PC-3 (cell line): ENCODE data around the gene RCAN1. TPM values are rescaled to one million over a fixed set of nuclear protein-coding genes. Genes with fewer than 3 reads are reported as not detected.
A peak's percentile ranks its signal among the peaks of the same experiment; 100 is the strongest.

Experiments used
- ATAC-seq: fragments of 200-7000 bp; cut with Tn5 transposase; 2 replicates; pipeline ENCODE4 v1.9.1; 2020; ENCODE audit warnings: mild to moderate bottlenecking, moderate library complexity
- BruUV-seq: library from RNA; stranded (reverse); fragments of 400-500 nt; replicated peaks from 2 replicates; lab custom pipeline; 2021; lab: Mats Ljungman, UMichigan
- CTCF ChIA-PET: fragments of 300-600 bp; sonication (Branson Sonifier 250); formaldehyde crosslinking; loops from one replicate; lab custom pipeline; 2022; ENCODE audit warnings: antibody characterized with exemption; lab: Charles Lee
- POLR2A ChIA-PET: fragments of 300-600 bp; sonication (Branson Sonifier 250); formaldehyde crosslinking; loops from one replicate; lab custom pipeline; 2022; ENCODE audit warnings: antibody characterized with exemption; ENCODE audit not compliant: unreplicated experiment; lab: Charles Lee
- DNase-seq: peaks from one replicate; pipeline ENCODE4 v3.0.0-alpha.2; 2015
- H2AFZ ChIP-seq: fragments of 300-600 bp; sonication (generic); 2 replicates; pipeline ENCODE4 v1.6.0; 2016; ENCODE audit warnings: antibody characterized with exemption, low read length
- H3F3A ChIP-seq: fragments of 300-600 bp; sonication (generic); one replicate; pipeline ENCODE4 v1.6.0; 2017; ENCODE audit warnings: antibody characterized with exemption, low read length, control low read depth, mild to moderate bottlenecking; ENCODE audit not compliant: unreplicated experiment
- H3K27ac ChIP-seq: fragments of 300-600 bp; sonication (generic); 2 replicates; pipeline ENCODE4 v1.5.1; 2016; ENCODE audit warnings: mild to moderate bottlenecking, low read length
- H3K27me3 ChIP-seq: fragments of 300-600 bp; sonication (generic); 2 replicates; pipeline ENCODE4 v1.6.1; 2016; ENCODE audit warnings: low read length, mixed read lengths
- H3K36me3 ChIP-seq: fragments of 300-600 bp; sonication (generic); 2 replicates; pipeline ENCODE4 v1.6.1; 2016; ENCODE audit warnings: low read depth, mixed run types, low read length, mixed read lengths
- H3K4me1 ChIP-seq: fragments of 300-600 bp; sonication (generic); 2 replicates; pipeline ENCODE4 v1.5.1; 2016; ENCODE audit warnings: low read length; ENCODE audit not compliant: insufficient read depth
- H3K4me2 ChIP-seq: fragments of 300-600 bp; sonication (generic); 2 replicates; pipeline ENCODE4 v1.6.0; 2016; ENCODE audit warnings: low read length
- H3K4me3 ChIP-seq: fragments of 300-600 bp; sonication (generic); 2 replicates; pipeline ENCODE4 v1.5.1; 2016; ENCODE audit warnings: mild to moderate bottlenecking, low read length, mixed read lengths
- H3K79me2 ChIP-seq: fragments of 300-600 bp; sonication (generic); 2 replicates; pipeline ENCODE4 v1.6.1; 2017; ENCODE audit warnings: low read length, mixed read lengths
- H3K9ac ChIP-seq: fragments of 300-600 bp; sonication (generic); 2 replicates; pipeline ENCODE4 v1.6.0; 2016; ENCODE audit warnings: mild to moderate bottlenecking, low read length
- H3K9me2 ChIP-seq: fragments of 300-600 bp; sonication (generic); replicated peaks from 2 replicates; pipeline ENCODE4 v1.6.1; 2016; ENCODE audit warnings: mixed run types, low read length, mixed read lengths
- H3K9me3 ChIP-seq: fragments of 300-600 bp; sonication (generic); 2 replicates; pipeline ENCODE4 v1.6.1; 2016; ENCODE audit warnings: low read length, mixed read lengths
- H4K20me1 ChIP-seq: fragments of 300-600 bp; sonication (generic); 2 replicates; pipeline ENCODE4 v1.6.1; 2016; ENCODE audit warnings: low read length, mixed read lengths
- EZH2 ChIP-seq: fragments of 300-600 bp; sonication (generic); IDR thresholded peaks from one replicate; pipeline ENCODE4 v1.6.1; 2017; ENCODE audit warnings: antibody characterized with exemption, mild to moderate bottlenecking, low read length; ENCODE audit not compliant: unreplicated experiment
- EZH2phosphoT487 ChIP-seq: fragments of 300-600 bp; sonication (generic); IDR thresholded peaks from 2 replicates; pipeline ENCODE4 v1.6.1; 2018; ENCODE audit warnings: mild to moderate bottlenecking, antibody characterized with exemption, low read length, borderline replicate concordance
- intact Hi-C: fragments of 100-400 bp; cut with micrococcal nuclease; formaldehyde crosslinking; loops from 2 replicates; pipeline ENCODE4 v1.9.0; 2023
- total RNA-seq: library from RNA; depleted of rRNA; stranded (reverse); fragments of >200 nt; gene quantifications from 2 replicates; pipeline ENCODE4 v1.2.3, GENCODE V29; 2014
- TF ChIP-seq, protein P1 (sequence below): fragments of 300-600 bp; sonication (generic); conservative IDR thresholded peaks from 2 replicates; pipeline ENCODE4 v1.5.1; 2017; ENCODE audit warnings: antibody characterized with exemption, low read depth, mild to moderate bottlenecking, low read length

RCAN1 gene
- total RNA-seq, 1 experiment from 2014 or later = 26.2 TPM

GRCh38 chr21:34511787-34512455 lies 103.0 kb downstream of the RCAN1 start, which contains the start of gene KCNE1:
KCNE1 (minus strand) TSS chr21:34512210; CDS start chr21:34449634, 62,576 bp downstream.
- no peak within 1 kb of the TSS for H3K27ac ChIP-seq
- no peaks in the 10 kb centered on the region for H3K79me2 ChIP-seq
- H3K4me1 ChIP-seq = no peaks in the 10 kb centered on the region
- CTCF ChIA-PET = interaction anchor here (1.7 kb wide), 1 partner anchor 91 kb away, joined by 28 read pairs; no protein-coding TSS in a partner anchor
- H3K9me3 ChIP-seq = no peaks in the 10 kb centered on the region
- H3K4me3 ChIP-seq = no peak within 1 kb of the TSS
- TF ChIP-seq EZH2 (no peak), EZH2phosphoT487 (no peak)
- TF ChIP-seq, protein P1, sequence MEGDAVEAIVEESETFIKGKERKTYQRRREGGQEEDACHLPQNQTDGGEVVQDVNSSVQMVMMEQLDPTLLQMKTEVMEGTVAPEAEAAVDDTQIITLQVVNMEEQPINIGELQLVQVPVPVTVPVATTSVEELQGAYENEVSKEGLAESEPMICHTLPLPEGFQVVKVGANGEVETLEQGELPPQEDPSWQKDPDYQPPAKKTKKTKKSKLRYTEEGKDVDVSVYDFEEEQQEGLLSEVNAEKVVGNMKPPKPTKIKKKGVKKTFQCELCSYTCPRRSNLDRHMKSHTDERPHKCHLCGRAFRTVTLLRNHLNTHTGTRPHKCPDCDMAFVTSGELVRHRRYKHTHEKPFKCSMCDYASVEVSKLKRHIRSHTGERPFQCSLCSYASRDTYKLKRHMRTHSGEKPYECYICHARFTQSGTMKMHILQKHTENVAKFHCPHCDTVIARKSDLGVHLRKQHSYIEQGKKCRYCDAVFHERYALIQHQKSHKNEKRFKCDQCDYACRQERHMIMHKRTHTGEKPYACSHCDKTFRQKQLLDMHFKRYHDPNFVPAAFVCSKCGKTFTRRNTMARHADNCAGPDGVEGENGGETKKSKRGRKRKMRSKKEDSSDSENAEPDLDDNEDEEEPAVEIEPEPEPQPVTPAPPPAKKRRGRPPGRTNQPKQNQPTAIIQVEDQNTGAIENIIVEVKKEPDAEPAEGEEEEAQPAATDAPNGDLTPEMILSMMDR = no peak
- H3K9ac ChIP-seq = no peak within 1 kb of the TSS
- H3K9me2 ChIP-seq = no peaks in the 10 kb centered on the region
- no peaks in the 10 kb centered on the region for H3F3A ChIP-seq
- no peak for DNase-seq
- POLR2A ChIA-PET = no interaction called here
- H3K36me3 ChIP-seq = no peaks in the 10 kb centered on the region
- H2AFZ ChIP-seq = no peak within 1 kb of the TSS
- H4K20me1 ChIP-seq = no peaks in the 10 kb centered on the region
- BruUV-seq = no TSS peak
- no peak within 1 kb of the TSS for H3K4me2 ChIP-seq
- no peaks in the 10 kb centered on the region for H3K27me3 ChIP-seq
- ATAC-seq = no peak
- intact Hi-C loops = no loop called here

DNA sequence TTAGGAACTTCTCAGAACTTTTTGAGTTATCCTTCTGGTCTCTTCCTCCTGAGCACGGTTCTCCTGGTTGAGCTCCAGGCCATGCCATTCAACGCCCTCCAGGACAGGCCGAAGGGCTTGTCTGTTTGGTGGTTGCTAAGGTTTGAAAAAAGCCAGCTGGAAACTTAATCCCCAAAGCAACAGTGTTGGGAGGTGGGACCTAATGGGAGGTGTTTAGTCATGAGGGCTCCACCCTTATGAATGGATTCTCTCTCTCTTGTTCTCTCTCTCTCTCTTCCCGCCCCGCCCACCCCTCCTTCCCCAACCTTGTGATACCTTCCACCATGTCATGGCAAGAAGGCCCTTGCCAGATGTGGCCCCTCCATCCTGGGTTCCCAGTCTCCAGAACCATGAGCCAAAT lies 103.7 kb downstream of the RCAN1 start:
- Histone ChIP-seq H3K36me3 (no peaks in the 10 kb centered on the region), H3F3A (no peaks in the 10 kb centered on the region), H3K79me2 (no peaks in the 10 kb centered on the region), H3K27ac (no peak overlapping the region), H2AFZ (no peak overlapping the region), H3K27me3 (no peaks in the 10 kb centered on the region), H4K20me1 (no peaks in the 10 kb centered on the region), H3K9me2 (no peaks in the 10 kb centered on the region), H3K4me2 (no peak overlapping the region), H3K9me3 (no peaks in the 10 kb centered on the region), H3K9ac (no peak overlapping the region), H3K4me3 (no peak overlapping the region), H3K4me1 (no peaks in the 10 kb centered on the region)
- BruUV-seq = no TSS peak
- ChIA-PET POLR2A (no interaction called here), CTCF (interaction anchor here (0.6 to 1.7 kb wide), 5 partner anchors 15 to 91 kb away, joined by 3 to 28 read pairs (median 3); no protein-coding TSS in a partner anchor)
- DNase-seq = no peak
- intact Hi-C loops = no loop called here
- no peak for TF ChIP-seq EZH2
- TF ChIP-seq EZH2phosphoT487 = no peak
- TF ChIP-seq, protein P1 = no peak
- peak; percentile 29; the same call in 1 of the 2 replicates for ATAC-seq
